GM10248 (cell line): ENCODE measurements around the gene USP30.

Experiments used
- CTCF ChIA-PET: fragments of 300-600 bp; sonication (Branson Sonifier 250); formaldehyde crosslinking; extraction: SDS; loops from one replicate; lab custom pipeline; 2021; ENCODE audit warnings: antibody characterized with exemption; lab: Yijun Ruan, JAX
- POLR2A ChIA-PET: fragments of 350-650 bp; sonication (Branson Sonifier 250); formaldehyde crosslinking; extraction: SDS; loops from one replicate; lab custom pipeline; 2020; ENCODE audit warnings: antibody characterized with exemption; lab: Yijun Ruan, JAX
- DNase-seq: peaks from one replicate; pipeline ENCODE4 v3.0.0; 2012; ENCODE audit errors: extremely low spot score
- TF ChIP-seq, protein P1 (sequence below): IDR thresholded peaks from 2 replicates; pipeline ENCODE4 v1.5.1; 2012; ENCODE audit warnings: mild to moderate bottlenecking, low read depth; ENCODE audit errors: extremely low read depth, missing control alignments, control extremely low read depth

Gene USP30

DNA sequence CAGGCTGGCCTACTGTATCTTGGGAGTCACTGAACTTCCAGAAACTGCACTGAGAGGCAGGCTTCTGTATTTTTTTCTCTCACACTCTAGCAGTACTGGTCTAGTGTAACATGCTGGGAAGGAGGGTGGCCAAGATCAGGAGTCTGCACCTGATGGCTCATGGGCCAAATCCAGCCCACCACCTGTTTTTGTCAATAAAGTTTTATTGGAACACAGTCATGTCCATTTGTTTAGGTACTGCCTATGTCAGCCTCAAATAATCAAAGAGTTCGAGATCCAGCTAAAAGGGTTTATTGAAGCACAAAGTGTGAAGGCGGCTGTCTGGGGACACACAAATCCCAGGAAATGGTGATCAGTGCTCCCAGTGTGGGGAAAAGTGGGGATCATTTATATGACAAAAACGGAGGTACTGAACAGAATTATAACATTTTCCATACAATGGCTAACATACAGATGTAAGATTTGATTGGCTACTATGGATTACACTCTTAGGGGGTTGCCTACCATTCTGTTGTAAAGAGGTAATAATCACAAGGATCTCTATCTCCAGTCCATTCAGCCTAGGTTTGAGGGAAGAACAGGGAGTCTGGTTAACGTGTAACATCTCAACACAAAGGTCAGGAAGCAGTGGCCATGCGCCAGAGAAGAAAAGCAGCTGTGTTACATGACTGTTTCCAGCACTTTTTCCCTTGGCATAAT is 12.9 kb downstream of the USP30 start:
- TF ChIP-seq, protein P1, sequence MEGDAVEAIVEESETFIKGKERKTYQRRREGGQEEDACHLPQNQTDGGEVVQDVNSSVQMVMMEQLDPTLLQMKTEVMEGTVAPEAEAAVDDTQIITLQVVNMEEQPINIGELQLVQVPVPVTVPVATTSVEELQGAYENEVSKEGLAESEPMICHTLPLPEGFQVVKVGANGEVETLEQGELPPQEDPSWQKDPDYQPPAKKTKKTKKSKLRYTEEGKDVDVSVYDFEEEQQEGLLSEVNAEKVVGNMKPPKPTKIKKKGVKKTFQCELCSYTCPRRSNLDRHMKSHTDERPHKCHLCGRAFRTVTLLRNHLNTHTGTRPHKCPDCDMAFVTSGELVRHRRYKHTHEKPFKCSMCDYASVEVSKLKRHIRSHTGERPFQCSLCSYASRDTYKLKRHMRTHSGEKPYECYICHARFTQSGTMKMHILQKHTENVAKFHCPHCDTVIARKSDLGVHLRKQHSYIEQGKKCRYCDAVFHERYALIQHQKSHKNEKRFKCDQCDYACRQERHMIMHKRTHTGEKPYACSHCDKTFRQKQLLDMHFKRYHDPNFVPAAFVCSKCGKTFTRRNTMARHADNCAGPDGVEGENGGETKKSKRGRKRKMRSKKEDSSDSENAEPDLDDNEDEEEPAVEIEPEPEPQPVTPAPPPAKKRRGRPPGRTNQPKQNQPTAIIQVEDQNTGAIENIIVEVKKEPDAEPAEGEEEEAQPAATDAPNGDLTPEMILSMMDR = no peak
- no peak for DNase-seq
- ChIA-PET CTCF (interaction anchor here (0.9 to 2.1 kb wide), 2 partner anchors 12 to 28 kb away, joined by 3 to 4 read pairs; partner anchors contain the start of gene ALKBH2), POLR2A (no interaction called here)

DNA sequence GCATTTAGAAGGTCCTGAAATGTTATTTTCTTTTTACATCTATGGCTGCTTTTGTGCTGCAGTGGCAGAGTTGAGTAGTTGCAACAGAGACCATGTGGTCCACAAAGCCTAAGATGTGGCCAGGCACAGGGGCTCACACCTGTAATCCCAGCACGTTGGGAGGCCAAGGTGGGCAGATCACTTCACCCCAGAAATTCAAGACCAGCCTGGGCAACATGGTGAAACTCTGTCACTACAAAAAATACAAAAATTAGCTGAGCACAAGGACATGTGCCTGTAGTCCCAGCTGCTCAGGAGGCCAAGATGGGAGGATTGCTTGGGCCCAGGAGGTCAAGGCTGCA is 13.4 kb downstream of the USP30 start:
- no peak for DNase-seq
- ChIA-PET POLR2A (no interaction called here), CTCF (interaction anchor here (0.9 to 2.1 kb wide), 2 partner anchors 11 to 27 kb away, joined by 3 to 4 read pairs; partner anchors contain the start of gene ALKBH2)
- TF ChIP-seq, protein P1 = no peak

DNA sequence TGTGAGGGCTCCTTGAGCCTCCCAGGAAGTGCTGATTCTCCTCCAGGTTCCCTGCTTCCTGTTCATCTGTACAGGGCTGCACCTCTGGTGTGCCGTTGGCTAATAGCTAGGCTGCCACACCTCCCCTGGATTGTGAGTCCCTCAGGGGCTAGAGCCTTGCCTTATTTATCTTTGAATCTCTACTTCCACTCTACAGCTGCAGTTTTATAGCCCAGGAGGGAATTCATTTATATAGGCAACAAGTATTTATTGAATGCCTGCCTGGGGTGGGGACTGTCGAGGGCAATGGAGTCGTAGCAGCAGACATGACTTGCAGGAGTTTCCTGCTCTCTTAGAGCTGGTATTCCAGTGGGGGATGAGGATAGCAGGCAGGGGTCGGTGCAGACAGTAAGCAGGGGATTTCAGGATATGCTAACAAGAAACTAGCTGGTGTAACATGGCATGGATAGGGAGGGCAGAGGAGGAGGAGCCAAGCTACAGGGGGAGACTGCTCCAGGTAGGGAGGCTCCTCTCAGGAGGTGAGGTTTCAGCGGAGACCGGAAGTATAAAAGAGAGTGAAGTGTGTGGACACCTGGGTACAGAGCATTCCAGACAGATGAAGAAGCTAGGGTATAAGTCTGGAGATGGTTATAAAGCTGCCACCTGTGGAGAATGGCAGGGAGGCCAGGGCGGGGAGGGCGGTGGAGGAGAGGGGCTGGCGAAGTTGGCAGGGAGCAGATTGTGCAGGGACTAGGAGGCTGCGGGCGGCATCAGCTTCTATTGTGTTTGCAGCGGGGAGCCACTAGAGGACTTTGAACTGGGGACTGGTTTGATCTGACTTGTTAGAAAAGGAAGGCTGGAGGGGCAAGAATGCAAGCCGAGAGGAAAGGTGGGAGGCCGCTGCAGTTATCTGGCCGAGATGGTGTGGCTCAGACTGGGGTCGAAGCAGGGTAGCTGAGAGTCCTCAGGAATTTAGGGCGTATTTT is 17.2 kb downstream of the USP30 start:
- ChIA-PET CTCF (interaction anchor here (1.0 to 1.7 kb wide), 3 partner anchors 15 to 25 kb away, joined by 3 to 4 read pairs (median 3); partner anchors contain the start of gene ALKBH2), POLR2A (no interaction called here)
- TF ChIP-seq, protein P1 = no peak
- no peak for DNase-seq

DNA sequence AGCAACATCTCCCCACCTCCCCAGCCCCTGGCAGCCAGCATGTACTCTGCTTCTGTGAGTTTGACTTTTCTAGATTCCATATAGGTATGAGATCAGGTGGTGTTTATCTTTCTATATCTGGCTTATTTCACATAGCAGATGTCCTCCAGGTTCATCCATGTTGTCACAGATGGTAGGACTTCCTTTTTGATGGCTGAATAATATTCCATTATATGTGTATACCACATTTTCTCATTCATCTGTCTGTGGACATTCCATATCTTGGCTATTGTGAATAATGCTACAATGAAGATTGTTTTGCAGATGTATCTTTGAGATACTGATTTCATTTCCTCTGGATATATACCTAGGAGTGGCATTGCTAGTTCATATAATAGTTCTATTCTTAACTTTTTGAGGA is 22.5 kb downstream of the USP30 start:
- CTCF ChIA-PET = no interaction called here
- TF ChIP-seq, protein P1 = no peak
- no peak for DNase-seq
- POLR2A ChIA-PET = no interaction called here

DNA sequence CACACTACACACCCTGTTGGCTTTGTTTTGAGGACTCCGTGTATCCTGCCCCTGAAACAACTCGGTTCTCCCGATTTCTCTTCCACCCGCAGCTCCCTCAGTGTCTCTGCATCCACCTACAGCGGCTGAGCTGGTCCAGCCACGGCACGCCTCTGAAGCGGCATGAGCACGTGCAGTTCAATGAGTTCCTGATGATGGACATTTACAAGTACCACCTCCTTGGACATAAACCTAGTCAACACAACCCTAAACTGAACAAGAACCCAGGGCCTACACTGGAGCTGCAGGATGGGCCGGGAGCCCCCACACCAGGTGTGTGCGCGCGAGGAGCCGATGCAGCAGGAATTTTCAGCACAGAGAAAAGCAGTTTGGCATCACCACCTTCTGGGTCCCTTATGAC is 30.4 kb downstream of the USP30 start:
- CTCF ChIA-PET = interaction anchor here (1.1 to 1.9 kb wide), 3 partner anchors 10 to 29 kb away, joined by 3 to 7 read pairs (median 3); partner anchors contain the start of gene ALKBH2
- no peak for DNase-seq
- POLR2A ChIA-PET = interaction anchor here (0.6 kb wide), 1 partner anchor 325 kb away, joined by 3 read pairs; no protein-coding TSS in a partner anchor
- TF ChIP-seq, protein P1 = no peak

DNA sequence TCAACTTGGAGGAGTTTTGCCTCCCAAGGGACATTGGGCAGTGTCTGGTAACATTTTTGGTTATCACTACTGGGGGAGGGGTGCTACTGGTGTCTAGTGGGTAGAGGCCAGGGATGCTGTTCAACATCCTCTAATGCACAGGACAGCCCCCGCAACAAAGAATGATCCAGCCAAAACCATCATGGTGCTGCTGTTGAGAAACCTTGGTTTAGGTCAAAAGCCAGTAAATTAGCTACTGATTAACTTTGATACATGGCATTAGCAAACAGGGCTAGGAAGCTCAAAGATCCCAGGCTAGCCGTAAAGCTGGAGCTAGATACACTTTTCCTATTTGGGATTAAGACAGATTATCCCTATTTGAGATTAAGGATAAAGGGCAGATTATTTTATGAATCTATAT is 32.0 kb downstream of the USP30 start:
- ChIA-PET POLR2A (no interaction called here), CTCF (interaction anchor here (0.9 to 1.4 kb wide), 4 partner anchors 8 to 27 kb away, joined by 3 read pairs; partner anchors contain the start of gene ALKBH2)
- TF ChIP-seq, protein P1 = no peak
- no peak for DNase-seq
